Astrocyte of the spinal cord (primary cell): Measurements from ENCODE around the gene STAB1.

Source experiments
- DNase-seq: peaks from one replicate; pipeline ENCODE4 v3.0.0; 2011; ENCODE audit warnings: low read depth, low spot score
- H3K4me3 ChIP-seq: 2 replicates; pipeline ENCODE4 v1.5.1; 2011; ENCODE audit warnings: low read depth, mild to moderate bottlenecking, low read length, moderate library complexity
- CTCF ChIP-seq: IDR thresholded peaks from 2 replicates; pipeline ENCODE4 v1.5.1; 2012; ENCODE audit warnings: low read depth, mild to moderate bottlenecking, low read length, inconsistent platforms
- in situ Hi-C: cut with HindIII; loops from 2 replicates; pipeline ENCODE4 v1.10.0; 2017; ENCODE audit warnings: low sequenced_read_pairs

Gene STAB1

GRCh38 chr3:52451237-52452083 lies 43.7 kb upstream of the STAB1 start:
- TF ChIP-seq CTCF, result no peak
- in situ Hi-C loops, result no loop called here
- H3K4me3 ChIP-seq, result no peak overlapping the region
- DNase-seq, result no peak

GRCh38 chr3:52452126-52452525 lies 43.0 kb upstream of the STAB1 start:
- no peak for DNase-seq
- H3K4me3 ChIP-seq, result no peak overlapping the region
- TF ChIP-seq CTCF, result no peak
- in situ Hi-C loops, result no loop called here

- in situ Hi-C loops, result no loop called here
- TF ChIP-seq CTCF, result no peak
- no peak for DNase-seq
Observed at GRCh38 chr3:52452570-52453221, 42.4 kb upstream of the STAB1 start.

GRCh38 chr3:52453496-52454249 lies 41.5 kb upstream of the STAB1 start, which contains the start of gene TNNC1:
TSS of gene TNNC1 (minus strand) at chr3:52454041. CDS start at chr3:52454015, 26 bp downstream.
- in situ Hi-C loops, result no loop called here
- H3K4me3 ChIP-seq, result peak within 1 kb of the TSS; percentile 93
- DNase-seq, result no peak
- no peak for TF ChIP-seq CTCF

More at GRCh38 chr3:52452570-52453221, 42.4 kb upstream of the STAB1 start:
- no peak overlapping the region for H3K4me3 ChIP-seq

- in situ Hi-C loops, result no loop called here
- no peak for DNase-seq
- H3K4me3 ChIP-seq, result no peak overlapping the region
- TF ChIP-seq CTCF, result no peak
Observed at GRCh38 chr3:52454250-52454937, 40.7 kb upstream of the STAB1 start.

- in situ Hi-C loops, result no loop called here
- DNase-seq, result no peak
- no peak for TF ChIP-seq CTCF
- peak overlapping the region; percentile 93 for H3K4me3 ChIP-seq
Observed at GRCh38 chr3:52454938-52455282, 40.2 kb upstream of the STAB1 start.
